Umbilical cord (tissue), 2 donors: ENCODE measurements around the gene PYROXD2. TPM values are rescaled to one million over a fixed set of nuclear protein-coding genes. Genes with fewer than 3 reads are reported as not detected.

Source experiments
- DNase-seq: peaks from one replicate; pipeline ENCODE4 v3.0.0-alpha.2; 2015; ENCODE audit warnings: low spot score
- total RNA-seq: library from RNA; depleted of rRNA; stranded (reverse); fragments of >200 nt; gene quantifications from one replicate; pipeline ENCODE4 v1.2.3, GENCODE V29; 2014; ENCODE audit warnings: low replicate concordance; ENCODE audit not compliant: insufficient read depth

PYROXD2 gene
- total RNA-seq: 13.5 TPM

GRCh38 chr10:98414932-98415730, at the start of gene PYROXD2:
Gene PYROXD2 (minus strand): TSS chr10:98415182. CDS start chr10:98415135, 47 bp downstream.
- peak; percentile 97 for DNase-seq

DNA sequence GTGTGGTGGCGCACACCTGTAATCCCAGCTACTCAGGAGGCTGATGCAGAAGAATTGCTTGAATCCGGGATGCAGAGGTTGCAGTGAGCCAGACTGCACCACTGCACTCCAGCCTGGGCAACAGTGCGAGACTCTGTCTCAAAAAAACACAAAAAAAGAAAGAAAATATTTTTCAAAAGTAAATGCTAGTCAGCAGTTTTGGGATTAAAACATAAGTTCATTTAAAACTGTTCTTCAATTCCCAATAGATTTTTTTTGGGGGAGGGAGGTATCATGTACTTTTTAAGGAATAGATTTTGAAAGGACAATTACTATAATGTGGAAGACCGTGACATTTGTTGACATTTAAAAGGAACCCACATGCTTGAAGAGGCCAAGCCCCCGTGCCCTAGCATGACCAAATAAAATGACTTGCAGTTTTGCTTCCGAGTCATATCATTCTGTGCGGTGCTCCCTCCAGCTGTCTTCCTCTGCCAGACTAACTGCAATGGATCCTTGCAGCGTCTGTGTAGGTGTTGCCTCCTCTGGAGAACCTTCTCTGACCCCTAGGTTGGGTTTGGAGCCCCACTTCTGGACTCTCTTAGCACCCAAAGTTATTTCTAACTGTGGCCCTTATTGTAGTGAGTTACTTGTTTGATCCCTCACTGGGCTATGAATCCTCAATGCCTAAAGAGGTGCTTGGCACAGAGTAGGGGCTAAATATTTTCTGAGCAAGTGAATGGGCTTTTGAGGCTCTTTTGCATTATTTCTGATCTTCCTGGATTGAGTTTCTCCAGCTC, 49.2 kb upstream of the PYROXD2 start:
- no peak for DNase-seq

DNA sequence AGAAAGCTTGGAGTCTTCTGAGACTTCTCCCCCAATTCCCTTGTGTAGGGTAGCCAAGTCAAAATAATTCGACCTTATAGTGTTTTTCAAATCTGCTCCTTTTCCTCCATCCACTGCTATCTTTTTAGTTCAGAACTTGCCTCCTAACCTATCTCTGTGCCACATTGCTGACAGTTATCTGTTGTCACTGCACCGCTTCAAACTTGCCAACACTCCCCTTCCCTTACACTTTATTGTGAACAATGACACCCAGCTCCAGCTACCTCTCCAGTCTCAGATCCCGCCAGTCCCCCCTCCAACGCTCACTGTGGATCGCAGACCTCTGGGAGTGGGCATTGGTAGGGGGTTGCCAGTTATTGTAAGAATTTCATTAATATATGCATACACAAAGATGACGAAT, 48.0 kb upstream of the PYROXD2 start:
- DNase-seq: no peak

GRCh38 chr10:98461500-98461842, 46.5 kb upstream of the PYROXD2 start:
- DNase-seq: no peak

DNA sequence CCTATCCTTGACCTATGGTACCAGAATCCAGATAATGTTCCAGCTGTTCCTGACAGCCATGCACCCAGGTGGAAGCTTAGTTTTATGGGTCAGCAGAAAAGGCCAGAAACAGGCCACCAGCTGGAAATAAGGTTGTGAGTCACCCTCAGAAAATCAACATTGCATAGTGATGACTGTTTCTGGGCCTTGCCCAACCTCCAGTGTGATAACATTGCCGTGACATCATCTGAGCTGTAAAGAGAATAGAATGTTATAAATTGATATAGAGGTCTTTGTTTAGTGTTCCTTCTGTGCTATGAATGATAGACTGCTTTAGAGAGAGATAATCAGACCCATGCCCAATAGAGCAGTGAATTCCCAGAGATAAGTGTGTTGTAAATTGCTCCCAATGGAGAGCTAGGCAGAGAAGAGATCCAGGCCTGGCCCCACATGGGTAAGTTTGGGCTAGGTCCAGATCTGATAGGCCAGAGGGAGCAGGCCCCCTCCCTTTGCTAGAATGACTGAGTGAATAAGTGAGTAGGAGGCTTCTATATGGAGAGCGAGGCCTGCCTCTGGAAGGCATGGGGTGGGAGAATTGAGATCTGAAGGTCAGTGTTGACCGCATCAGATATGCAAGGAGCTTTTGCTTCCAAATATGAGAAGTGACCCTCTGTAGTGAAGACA, 46.0 kb upstream of the PYROXD2 start:
- DNase-seq: peak; percentile 92

GRCh38 chr10:98458809-98459784, 44.1 kb upstream of the PYROXD2 start:
- no peak for DNase-seq

GRCh38 chr10:98457721-98458120, 42.7 kb upstream of the PYROXD2 start:
- no peak for DNase-seq

DNA sequence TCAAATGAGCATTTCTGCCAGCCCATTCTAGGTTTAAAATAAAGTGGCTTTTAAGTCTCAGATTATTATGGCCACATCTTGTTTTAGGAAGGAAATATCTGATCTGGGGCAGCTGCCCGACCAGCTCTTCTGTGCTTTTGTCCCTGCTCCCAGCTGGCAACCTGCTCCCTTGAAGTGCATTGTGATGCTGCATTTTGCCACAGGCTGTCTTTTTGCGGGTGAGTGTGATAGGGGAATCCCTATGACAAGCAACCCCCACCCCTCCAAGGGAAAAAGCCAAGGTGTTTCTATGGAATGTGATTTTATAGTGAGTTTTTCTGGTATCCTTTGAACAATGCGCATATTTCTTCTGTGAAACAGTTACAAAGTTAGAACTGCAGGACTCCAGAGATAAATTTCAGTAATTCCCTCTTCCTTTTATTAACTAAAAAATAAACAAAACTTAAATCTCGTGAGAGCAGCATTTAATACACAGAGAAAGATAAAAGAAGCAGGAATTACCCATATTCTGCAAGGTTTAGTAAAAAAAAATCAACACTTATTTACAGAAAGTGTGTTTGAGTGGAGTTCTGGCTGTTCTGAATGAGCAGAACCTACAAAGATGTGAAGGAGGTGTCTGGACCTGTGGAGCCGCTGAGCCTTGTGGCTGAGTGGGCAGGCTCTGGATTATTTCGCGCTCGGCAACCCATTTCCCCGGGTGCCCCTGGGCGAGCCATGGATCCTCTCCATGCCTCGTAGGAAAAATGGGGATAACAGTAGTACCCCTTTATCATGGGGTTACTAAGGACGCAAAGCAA, 41.9 kb upstream of the PYROXD2 start:
- DNase-seq: no peak

- no peak for DNase-seq
These were observed 41.1 kb upstream of the PYROXD2 start for GRCh38 chr10:98456043-98456570.

GRCh38 chr10:98453729-98454128, 38.7 kb upstream of the PYROXD2 start:
- no peak for DNase-seq

DNA sequence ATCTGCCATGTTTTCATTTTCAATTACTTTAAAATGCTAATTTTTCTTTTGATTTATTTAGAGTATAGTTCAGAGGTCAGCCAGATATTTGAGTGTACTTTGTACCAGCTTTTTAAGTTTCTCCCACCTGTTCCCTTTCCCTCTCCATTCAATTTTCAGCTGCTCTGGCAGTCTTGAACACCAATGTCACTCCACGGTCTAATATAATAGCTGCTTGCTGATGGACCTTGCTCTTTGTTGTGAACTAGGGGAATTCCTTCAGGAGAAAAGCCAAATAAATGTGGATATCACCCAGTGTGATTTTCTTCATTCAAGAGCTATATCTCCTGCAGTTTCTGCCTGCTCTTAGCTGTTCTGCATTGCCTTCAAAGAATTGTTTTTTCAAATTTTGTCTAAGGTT, 35.6 kb upstream of the PYROXD2 start:
- DNase-seq: no peak

- DNase-seq: no peak
These were observed 34.3 kb upstream of the PYROXD2 start for GRCh38 chr10:98449287-98449686.

DNA sequence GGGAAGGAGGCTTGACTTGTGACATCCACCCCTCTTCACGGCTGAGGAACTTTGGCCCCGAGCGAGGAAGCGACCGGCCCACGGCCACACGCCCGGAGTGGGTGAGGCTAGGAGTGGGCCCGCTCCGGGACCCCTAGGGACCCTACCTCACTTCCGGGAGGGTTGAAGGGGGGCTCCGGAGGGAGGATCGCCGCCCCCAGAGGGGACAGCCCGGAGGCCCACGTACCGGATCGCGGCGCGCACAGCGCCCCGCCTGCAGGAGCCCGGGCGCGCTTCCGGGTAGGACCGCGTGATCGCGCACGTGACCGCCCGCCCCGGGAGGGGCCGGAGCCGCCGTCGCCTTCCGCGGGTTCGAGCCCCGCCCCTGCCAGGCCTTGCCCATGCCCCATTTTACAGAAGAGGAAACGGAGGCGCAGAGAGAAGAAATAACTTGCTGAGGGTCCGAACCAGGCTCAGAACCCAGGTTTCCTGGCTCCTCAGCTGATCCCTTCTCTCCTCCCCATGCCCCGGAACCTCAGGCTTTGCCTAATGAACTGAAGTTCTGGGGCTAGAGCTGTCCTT, 31.8 kb upstream of the PYROXD2 start, which contains the start of gene HPS1:
Gene HPS1 (minus strand): TSS at position 275 of the 561 bp plus-strand sequence. CDS start 3,695 bp downstream, outside the sequence.
- DNase-seq: peak; percentile 70

- no peak for DNase-seq
These were observed 31.2 kb upstream of the PYROXD2 start for GRCh38 chr10:98446151-98446660.

- no peak for DNase-seq
These were observed 30.3 kb upstream of the PYROXD2 start for GRCh38 chr10:98445200-98445812.

- DNase-seq: no peak
These were observed 29.5 kb upstream of the PYROXD2 start for GRCh38 chr10:98444314-98445006.

DNA sequence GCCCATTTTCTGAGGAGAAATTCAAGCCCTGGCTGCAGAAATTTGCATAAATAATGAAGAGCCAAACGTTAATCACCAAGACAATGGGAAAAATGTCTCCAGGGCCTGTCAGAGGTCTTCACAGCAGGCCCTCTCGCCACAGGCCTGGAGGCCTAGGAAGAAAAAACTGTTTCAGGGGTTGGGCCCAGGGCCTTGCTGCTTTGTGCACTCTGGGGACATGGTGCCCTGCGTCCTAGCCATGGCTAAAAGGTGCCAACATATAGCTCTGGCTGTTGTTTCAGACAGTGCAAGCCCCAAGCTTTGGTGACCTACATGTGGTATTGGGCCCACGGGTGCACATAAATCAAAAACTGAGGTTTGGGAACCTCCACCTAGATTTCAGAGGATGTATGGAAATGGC, 23.7 kb upstream of the PYROXD2 start:
- no peak for DNase-seq

- DNase-seq: no peak
These were observed 21.7 kb upstream of the PYROXD2 start for GRCh38 chr10:98436704-98437103.
